ENCODE results near the gene TMCC2.

DNA sequence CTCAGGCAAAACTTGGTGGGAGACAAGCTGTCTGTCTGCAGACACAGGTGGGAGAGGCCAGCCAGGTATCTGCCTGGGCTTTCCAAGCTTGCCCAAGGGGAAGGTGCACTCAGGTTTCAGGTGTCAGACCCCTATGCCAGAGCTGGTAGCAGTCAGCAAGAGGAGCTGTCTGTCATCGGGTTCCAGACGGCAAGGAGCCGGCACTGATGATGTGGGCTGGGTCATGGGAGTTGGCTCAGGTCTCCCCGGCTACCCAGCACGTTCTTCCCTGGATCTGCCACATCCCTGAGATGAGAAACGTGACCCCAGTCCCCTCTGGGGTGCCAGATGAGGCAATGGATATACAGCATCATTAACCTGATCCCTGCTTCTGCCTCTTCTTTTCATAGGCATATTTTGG, 23.0 kb downstream of the TMCC2 start:
- TF ChIP-seq, protein P1, sequence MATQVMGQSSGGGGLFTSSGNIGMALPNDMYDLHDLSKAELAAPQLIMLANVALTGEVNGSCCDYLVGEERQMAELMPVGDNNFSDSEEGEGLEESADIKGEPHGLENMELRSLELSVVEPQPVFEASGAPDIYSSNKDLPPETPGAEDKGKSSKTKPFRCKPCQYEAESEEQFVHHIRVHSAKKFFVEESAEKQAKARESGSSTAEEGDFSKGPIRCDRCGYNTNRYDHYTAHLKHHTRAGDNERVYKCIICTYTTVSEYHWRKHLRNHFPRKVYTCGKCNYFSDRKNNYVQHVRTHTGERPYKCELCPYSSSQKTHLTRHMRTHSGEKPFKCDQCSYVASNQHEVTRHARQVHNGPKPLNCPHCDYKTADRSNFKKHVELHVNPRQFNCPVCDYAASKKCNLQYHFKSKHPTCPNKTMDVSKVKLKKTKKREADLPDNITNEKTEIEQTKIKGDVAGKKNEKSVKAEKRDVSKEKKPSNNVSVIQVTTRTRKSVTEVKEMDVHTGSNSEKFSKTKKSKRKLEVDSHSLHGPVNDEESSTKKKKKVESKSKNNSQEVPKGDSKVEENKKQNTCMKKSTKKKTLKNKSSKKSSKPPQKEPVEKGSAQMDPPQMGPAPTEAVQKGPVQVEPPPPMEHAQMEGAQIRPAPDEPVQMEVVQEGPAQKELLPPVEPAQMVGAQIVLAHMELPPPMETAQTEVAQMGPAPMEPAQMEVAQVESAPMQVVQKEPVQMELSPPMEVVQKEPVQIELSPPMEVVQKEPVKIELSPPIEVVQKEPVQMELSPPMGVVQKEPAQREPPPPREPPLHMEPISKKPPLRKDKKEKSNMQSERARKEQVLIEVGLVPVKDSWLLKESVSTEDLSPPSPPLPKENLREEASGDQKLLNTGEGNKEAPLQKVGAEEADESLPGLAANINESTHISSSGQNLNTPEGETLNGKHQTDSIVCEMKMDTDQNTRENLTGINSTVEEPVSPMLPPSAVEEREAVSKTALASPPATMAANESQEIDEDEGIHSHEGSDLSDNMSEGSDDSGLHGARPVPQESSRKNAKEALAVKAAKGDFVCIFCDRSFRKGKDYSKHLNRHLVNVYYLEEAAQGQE (IDR thresholded peaks at IDR 0.05; ENCODE audit: low read depth), result no peak
- TF ChIP-seq TCF12 (IDR thresholded peaks at IDR 0.05; ENCODE audit: low read depth) (no peak), NFIC (IDR thresholded peaks at IDR 0.05) (no peak)

Data from Ishikawa (cell line).